HG03571 (cell line): ENCODE data around the gene YPEL5.
"Not testable (repeated sequence)": the region's sequence is repeated elsewhere in the genome, so short reads cannot be mapped to it uniquely, and the experiment has no call there.

Experiments used
- ATAC-seq: cut with Tn5 transposase; IDR thresholded peaks from one replicate; pipeline ENCODE4 v1.9.1; 2021; ENCODE audit not compliant: unreplicated experiment

The YPEL5 gene

GRCh38 chr2:30146337-30147195 lies at the start of gene YPEL5:
Gene YPEL5 (plus strand): TSS chr2:30147007. CDS start chr2:30156652, 9,645 bp downstream.
- ATAC-seq = peak; percentile 91

GRCh38 chr2:30098266-30099005 lies 48.4 kb upstream of the YPEL5 start:
- no peak for ATAC-seq

GRCh38 chr2:30099366-30099765 lies 47.4 kb upstream of the YPEL5 start:
- not testable (repeated sequence) for ATAC-seq

- ATAC-seq = not testable (repeated sequence)
Observed at GRCh38 chr2:30100691-30101090, 46.1 kb upstream of the YPEL5 start.

- no peak for ATAC-seq
Observed at GRCh38 chr2:30104307-30104706, 42.5 kb upstream of the YPEL5 start.

GRCh38 chr2:30105556-30105955 lies 41.3 kb upstream of the YPEL5 start:
- no peak for ATAC-seq

GRCh38 chr2:30106543-30106942 lies 40.3 kb upstream of the YPEL5 start:
- no peak for ATAC-seq

- ATAC-seq = no peak
Observed at GRCh38 chr2:30108192-30108591, 38.6 kb upstream of the YPEL5 start.

GRCh38 chr2:30108851-30109250 lies 38.0 kb upstream of the YPEL5 start:
- no peak for ATAC-seq

- no peak for ATAC-seq
Observed at GRCh38 chr2:30109856-30110255, 37.0 kb upstream of the YPEL5 start.

- ATAC-seq = no peak
Observed at GRCh38 chr2:30110773-30111172, 36.0 kb upstream of the YPEL5 start.

- not testable (repeated sequence) for ATAC-seq
Observed at GRCh38 chr2:30111186-30111585, 35.6 kb upstream of the YPEL5 start.

- ATAC-seq = no peak
Observed at GRCh38 chr2:30112561-30112960, 34.2 kb upstream of the YPEL5 start.

GRCh38 chr2:30113617-30114293 lies 33.1 kb upstream of the YPEL5 start:
- ATAC-seq = no peak

- ATAC-seq = no peak
Observed at GRCh38 chr2:30115141-30115980, 31.4 kb upstream of the YPEL5 start.

- no peak for ATAC-seq
Observed at GRCh38 chr2:30115981-30116285, 30.9 kb upstream of the YPEL5 start.

- no peak for ATAC-seq
Observed at GRCh38 chr2:30122362-30122761, 24.4 kb upstream of the YPEL5 start.

- ATAC-seq = no peak
Observed at GRCh38 chr2:30127016-30127893, 19.6 kb upstream of the YPEL5 start.

GRCh38 chr2:30134582-30134981 lies 12.2 kb upstream of the YPEL5 start:
- ATAC-seq = no peak

GRCh38 chr2:30135541-30135940 lies 11.3 kb upstream of the YPEL5 start:
- no peak for ATAC-seq
